ENCODE data around the gene GLP1R. TPM values are rescaled to one million over a fixed set of nuclear protein-coding genes. Genes with fewer than 3 reads are reported as not detected.

The GLP1R gene
- polyA plus RNA-seq, 1 of the 3 experiments (the other 2 are of a cell fraction): not detected

- Histone ChIP-seq H3K9me2 (no peaks in the 10 kb centered on the region), H2AFZ (ENCODE audit: low read depth) (peak overlapping the region; percentile 99; the same call in 1 of the 2 replicates), H3K9ac (peak overlapping the region; percentile 82; the same call in 1 of the 2 replicates), H3K4me1 (ENCODE audit: control insufficient read depth in 1 of 2, insufficient read depth in 2 of 2, low read depth in 1 of 2, low read length in 1 of 2) (peaks cover 0 to 8% of the 10 kb centered on the region in 2 experiments; a peak in 2 of 4 replicates), H3K27ac (ENCODE audit: low read depth in 2 of 2, low read length in 1 of 2) (no peak overlapping the region; a peak in 1 of 4 replicates), H3K36me3 (replicated peaks in 1 of 2; ENCODE audit: control insufficient read depth in 1 of 2, insufficient read depth in 2 of 2, low read length in 1 of 2) (peaks cover 13 to 17% of the 10 kb centered on the region in 2 experiments), H3K79me2 (ENCODE audit: insufficient read depth) (0 out of 2 replicates have a peak, but pooled peaks cover 3% of the 10 kb centered on the region), H3K27me3 (ENCODE audit: insufficient read depth) (no peaks in the 10 kb centered on the region), H3K4me2 (peak overlapping the region; percentile 73), H3K9me3 (no peaks in the 10 kb centered on the region), H3K4me3 (ENCODE audit: low read depth in 2 of 2, low read length in 1 of 2) (peak overlapping the region; percentile 81 to 83; a peak in 3 of 4 replicates), H3F3A (replicated peaks; ENCODE audit: insufficient read depth) (no peaks in the 10 kb centered on the region), H4K20me1 (ENCODE audit: insufficient read depth) (no peaks in the 10 kb centered on the region)
- TF ChIP-seq ELF1 (IDR thresholded peaks at IDR 0.05): no peak
- TF ChIP-seq REST (IDR thresholded peaks at IDR 0.05; ENCODE audit: low read depth, low read length): no peak
- no peak for TF ChIP-seq EZH2phosphoT487 (IDR thresholded peaks at IDR 0.05; ENCODE audit: borderline replicate concordance, low read depth)
- no peak for TF ChIP-seq SIN3A (IDR thresholded peaks at IDR 0.05; ENCODE audit: borderline replicate concordance, low read depth, low read length)
- no peak for TF ChIP-seq FOXJ3 (CRISPR knock-in tag; IDR thresholded peaks at IDR 0.05)
- DNase-seq: no peak
- 92% methylated on average over 1 of the region's 1 CpG for WGBS (ENCODE audit: low lambda C conversion rate)
- POLR2A ChIA-PET: interaction anchor here (1.7 kb wide), 1 partner anchor 55 kb away, joined by 3 read pairs; no protein-coding TSS in a partner anchor
- CTCF ChIA-PET: no interaction called here
Observed at GRCh38 chr6:39113788-39114187, 65.2 kb downstream of the GLP1R start.

- peaks cover 0 to 8% of the 10 kb centered on the region in 2 experiments; a peak in 2 of 4 replicates for H3K4me1 ChIP-seq (ENCODE audit: control insufficient read depth in 1 of 2, insufficient read depth in 2 of 2, low read depth in 1 of 2, low read length in 1 of 2)
- peak overlapping the region; percentile 99 for H2AFZ ChIP-seq (ENCODE audit: low read depth)
- WGBS (ENCODE audit: low lambda C conversion rate): 2% methylated on average over 11 of the region's 11 CpGs
- H4K20me1 ChIP-seq (ENCODE audit: insufficient read depth): no peaks in the 10 kb centered on the region
- no peak for DNase-seq
- 0 out of 2 replicates have a peak, but pooled peaks cover 3% of the 10 kb centered on the region for H3K79me2 ChIP-seq (ENCODE audit: insufficient read depth)
- peak overlapping the region; percentile 73 for H3K4me2 ChIP-seq
- peak overlapping the region; percentile 81 to 83 for H3K4me3 ChIP-seq (ENCODE audit: low read depth in 2 of 2, low read length in 1 of 2)
- H3K9ac ChIP-seq: peak overlapping the region; percentile 82
- ChIA-PET CTCF (interaction anchor here (1.0 to 1.3 kb wide), 2 partner anchors 53 to 118 kb away, joined by 3 to 4 read pairs; no protein-coding TSS in a partner anchor), POLR2A (interaction anchor here (1.3 to 1.7 kb wide), 2 partner anchors 25 to 56 kb away, joined by 3 read pairs; no protein-coding TSS in a partner anchor)
- no peaks in the 10 kb centered on the region for H3K9me3 ChIP-seq
- no peak for TF ChIP-seq NRF1 (IDR thresholded peaks at IDR 0.05; ENCODE audit: low read depth, low read length)
- TF ChIP-seq GATA2 (CRISPR knock-in tag; IDR thresholded peaks at IDR 0.05): no peak
- TF ChIP-seq RXRA (IDR thresholded peaks at IDR 0.05; ENCODE audit: borderline replicate concordance, low read depth): no peak
- no peak for TF ChIP-seq CHD2 (IDR thresholded peaks at IDR 0.05; ENCODE audit: low read length, partially characterized antibody)
- H3F3A ChIP-seq (replicated peaks; ENCODE audit: insufficient read depth): no peaks in the 10 kb centered on the region
- no peaks in the 10 kb centered on the region for H3K9me2 ChIP-seq
- H3K36me3 ChIP-seq (replicated peaks in 1 of 2; ENCODE audit: control insufficient read depth in 1 of 2, insufficient read depth in 2 of 2, low read length in 1 of 2): peaks cover 8 to 12% of the 10 kb centered on the region in 2 experiments
- H3K27me3 ChIP-seq (ENCODE audit: insufficient read depth): no peaks in the 10 kb centered on the region
- H3K27ac ChIP-seq (ENCODE audit: low read depth in 2 of 2, low read length in 1 of 2): peak overlapping the region; percentile 77 to 97; a peak in 3 of 4 replicates
Observed at GRCh38 chr6:39114388-39114703, 65.8 kb downstream of the GLP1R start.

Data from SK-N-SH (cell line).